H1 (cell line): Measurements from ENCODE around the gene MRPL19. TPM values are rescaled to one million over a fixed set of nuclear protein-coding genes. Genes with fewer than 3 reads are reported as not detected.

Experiments
- CTCF ChIA-PET: fragments of 300-600 bp; sonication (Branson Sonifier 250); formaldehyde crosslinking; loops from one replicate; lab custom pipeline; 2021; ENCODE audit not compliant: partially characterized antibody; lab: Charles Lee
- POLR2A ChIA-PET: fragments of 300-600 bp; sonication (Branson Sonifier 250); formaldehyde crosslinking; loops from one replicate; lab custom pipeline; 2021; ENCODE audit warnings: inconsistent platforms; ENCODE audit not compliant: partially characterized antibody; lab: Charles Lee
- DNase-seq, 2 experiments: peaks; one replicate each; pipeline versions ENCODE4 v3.0.0 to v3.0.0-alpha.2; 2010 to 2022; ENCODE audit warnings: low spot score in 2 of 2, low read depth in 1 of 2, mixed read lengths in 1 of 2
- FAIRE-seq: peaks from 2 replicates; lab custom pipeline; 2011; peaks lifted over from hg19 to GRCh38; lab: Jason Lieb, UNC
- H2AFZ ChIP-seq: 2 replicates; pipeline ENCODE4 v1.8.1; 2012; ENCODE audit warnings: low read length, inconsistent platforms
- H2AK5ac ChIP-seq: 2 replicates; pipeline ENCODE4 v1.6.1; 2013; ENCODE audit warnings: low read depth, low read length
- H2BK120ac ChIP-seq: replicated peaks from 2 replicates; pipeline ENCODE3; 2013; ENCODE audit warnings: low read depth, low read length, inconsistent platforms
- H2BK12ac ChIP-seq: 2 replicates; pipeline ENCODE4 v1.6.1; 2013; ENCODE audit warnings: low read depth, low read length
- H2BK15ac ChIP-seq: 2 replicates; pipeline ENCODE4 v1.6.1; 2013; ENCODE audit warnings: low read length
- H2BK20ac ChIP-seq: 2 replicates; pipeline ENCODE4 v1.6.1; 2013; ENCODE audit warnings: low read length
- H2BK5ac ChIP-seq: 2 replicates; pipeline ENCODE4 v1.6.1; 2013; ENCODE audit warnings: low read depth, low read length
- H3K14ac ChIP-seq: 2 replicates; pipeline ENCODE4 v1.6.1; 2013; ENCODE audit warnings: inconsistent platforms; ENCODE audit not compliant: insufficient read length
- H3K18ac ChIP-seq: 2 replicates; pipeline ENCODE4 v1.6.1; 2013; ENCODE audit warnings: low read length; ENCODE audit errors: extremely low read depth
- H3K23ac ChIP-seq: 2 replicates; pipeline ENCODE4 v1.6.1; 2013; ENCODE audit warnings: inconsistent platforms; ENCODE audit not compliant: insufficient read length
- H3K23me2 ChIP-seq: 2 replicates; pipeline ENCODE4 v1.6.1; 2013; ENCODE audit warnings: low read depth, low read length
- H3K27ac ChIP-seq: 2 replicates; pipeline ENCODE4 v1.6.1; 2011; ENCODE audit warnings: low read depth, low read length, inconsistent platforms
- H3K27me3 ChIP-seq, 4 experiments: replicated peaks in 1 of 4; 1 replicate in 1 of 4; 2 replicates in 3 of 4; pipeline versions ENCODE4 v1.6.1 to v1.8.1; 2011 to 2013; ENCODE audit warnings: low read length in 3 of 4, mild to moderate bottlenecking in 3 of 4, inconsistent platforms in 2 of 4, mixed read lengths in 2 of 4, moderate library complexity in 1 of 4; ENCODE audit not compliant: control insufficient read depth in 3 of 4, insufficient read depth in 3 of 4; ENCODE audit errors: extremely low read depth in 1 of 4
- H3K36me3 ChIP-seq, 4 experiments: 2 replicates each; pipeline versions ENCODE4 v1.6.1 to v1.8.1; 2011 to 2013; ENCODE audit warnings: mild to moderate bottlenecking in 4 of 4, low read length in 3 of 4, moderate library complexity in 2 of 4, control low read depth in 1 of 4, inconsistent platforms in 1 of 4; ENCODE audit not compliant: insufficient read depth in 4 of 4, control insufficient read depth in 2 of 4
- H3K4ac ChIP-seq: replicated peaks from 2 replicates; pipeline ENCODE3; 2013; ENCODE audit warnings: low read length, low read depth, mixed read lengths, inconsistent platforms; ENCODE audit not compliant: insufficient read length
- H3K4me1 ChIP-seq, 4 experiments: replicated peaks in 1 of 4; 1 replicate in 1 of 4; 2 replicates in 3 of 4; pipeline versions ENCODE4 v1.6.1 to v1.8.1; 2011 to 2013; ENCODE audit warnings: low read length in 3 of 4, inconsistent platforms in 2 of 4, mixed read lengths in 1 of 4; ENCODE audit not compliant: insufficient read depth in 4 of 4, control insufficient read depth in 3 of 4
- H3K4me2 ChIP-seq, 2 experiments: 2 replicates each; pipeline versions ENCODE4 v1.6.1 to v1.8.1; 2011 to 2013; ENCODE audit warnings: low read depth in 2 of 2, low read length in 2 of 2, control low read depth in 1 of 2, inconsistent platforms in 1 of 2, mild to moderate bottlenecking in 1 of 2; ENCODE audit not compliant: insufficient read depth in 1 of 2
- H3K4me3 ChIP-seq, 4 experiments: fragments of 200-600, 300-600 bp in 1 of 4; sonication (generic), shearing (Covaris generic), sonication (Bioruptor Twin) in 1 of 4; 2 replicates each; pipeline versions ENCODE4 v1.5.1 to v1.8.1; 2011 to 2016; ENCODE audit warnings: low read length in 4 of 4, low read depth in 3 of 4, control low read depth in 2 of 4, inconsistent platforms in 2 of 4, mild to moderate bottlenecking in 2 of 4, mixed read lengths in 1 of 4, moderate library complexity in 1 of 4; ENCODE audit not compliant: insufficient read depth in 2 of 4; ENCODE audit errors: extremely low read depth in 1 of 4
- H3K56ac ChIP-seq: replicated peaks from 2 replicates; pipeline ENCODE3; 2013; ENCODE audit warnings: low read depth, mild to moderate bottlenecking, mixed read lengths, low read length, inconsistent platforms; ENCODE audit not compliant: insufficient read length
- H3K79me1 ChIP-seq: 2 replicates; pipeline ENCODE4 v1.6.1; 2013; ENCODE audit warnings: low read depth, low read length, control low read depth
- H3K79me2 ChIP-seq, 2 experiments: 2 replicates each; pipeline versions ENCODE4 v1.6.1 to v1.8.1; 2012 to 2013; ENCODE audit warnings: low read length in 2 of 2, mild to moderate bottlenecking in 2 of 2, inconsistent platforms in 1 of 2; ENCODE audit not compliant: insufficient read depth in 2 of 2, control insufficient read depth in 1 of 2
- H3K9ac ChIP-seq, 4 experiments: replicated peaks in 1 of 4; 1 replicate in 1 of 4; 2 replicates in 3 of 4; pipeline versions ENCODE4 v1.6.1 to v1.8.1; 2011 to 2013; ENCODE audit warnings: low read depth in 3 of 4, low read length in 3 of 4, control low read depth in 2 of 4, mild to moderate bottlenecking in 2 of 4, moderate library complexity in 2 of 4, inconsistent platforms in 1 of 4; ENCODE audit errors: extremely low read depth in 1 of 4
- H3K9me3 ChIP-seq, 2 experiments: 2 replicates each; pipeline versions ENCODE4 v1.6.1 to v1.8.1; 2012 to 2013; ENCODE audit warnings: mild to moderate bottlenecking in 2 of 2, moderate library complexity in 2 of 2, control low read depth in 1 of 2, inconsistent platforms in 1 of 2, low read depth in 1 of 2, low read length in 1 of 2, mixed read lengths in 1 of 2; ENCODE audit not compliant: insufficient read depth in 2 of 2
- H4K20me1 ChIP-seq, 2 experiments: replicated peaks in 1 of 2; 2 replicates each; pipeline versions ENCODE3 to v1.8.1; 2011 to 2013; ENCODE audit warnings: inconsistent platforms in 2 of 2, low read length in 2 of 2, mild to moderate bottlenecking in 1 of 2; ENCODE audit not compliant: insufficient read depth in 2 of 2, control insufficient read depth in 1 of 2
- H4K5ac ChIP-seq: 2 replicates; pipeline ENCODE4 v1.6.1; 2013; ENCODE audit warnings: low read length, low read depth, mixed read lengths, inconsistent platforms; ENCODE audit not compliant: insufficient read length
- H4K8ac ChIP-seq: 2 replicates; pipeline ENCODE4 v1.8.0; 2013; ENCODE audit warnings: mild to moderate bottlenecking, moderate library complexity, low read length, inconsistent platforms; ENCODE audit not compliant: insufficient read depth; ENCODE audit errors: extremely low read depth
- H4K91ac ChIP-seq: replicated peaks from 2 replicates; pipeline ENCODE3; 2013; ENCODE audit warnings: low read length, mixed read lengths, inconsistent platforms; ENCODE audit not compliant: insufficient read length
- GABPA ChIP-seq: IDR thresholded peaks from 2 replicates; pipeline ENCODE4 v1.6.1; 2011; ENCODE audit warnings: mild to moderate bottlenecking, low read length, moderate library complexity, borderline replicate concordance; ENCODE audit not compliant: insufficient read depth
- GTF2F1 ChIP-seq: IDR thresholded peaks from 2 replicates; pipeline ENCODE4 v1.6.1; 2012; ENCODE audit warnings: low read depth, low read length, improper control_type of control experiment, borderline replicate concordance
- KDM5A ChIP-seq: fragments of 200-600 bp; IDR thresholded peaks from 2 replicates; pipeline ENCODE4 v1.7.1; 2012; ENCODE audit warnings: mild to moderate bottlenecking, low read length, inconsistent platforms, mixed read lengths
- POLR2A ChIP-seq, 2 experiments: IDR thresholded peaks; 1 replicate in 1 of 2; 2 replicates in 1 of 2; pipeline ENCODE4 v1.6.1; 2011; ENCODE audit warnings: low read depth in 2 of 2, low read length in 2 of 2, mild to moderate bottlenecking in 2 of 2; ENCODE audit errors: control extremely low read depth in 1 of 2
- SIX5 ChIP-seq: IDR thresholded peaks from 2 replicates; pipeline ENCODE4 v1.6.1; 2011; ENCODE audit warnings: mild to moderate bottlenecking, low read depth, low read length
- SUZ12 ChIP-seq: fragments of 200-600 bp; sonication (generic); IDR thresholded peaks from 2 replicates; pipeline ENCODE4 v1.6.1; 2012; ENCODE audit warnings: mild to moderate bottlenecking, inconsistent platforms, low read length, moderate library complexity, mixed read lengths
- TEAD4 ChIP-seq: IDR thresholded peaks from 2 replicates; pipeline ENCODE4 v1.6.1; 2012; ENCODE audit warnings: low read depth, low read length, inconsistent platforms, mixed read lengths
- WGBS, 2 experiments: shearing (Covaris generic) in 1 of 2; methylation state at CpG; one replicate each; pipeline versions ENCODE4 v1.1.6 to v1.1.7; 2013 to 2015; ENCODE audit warnings: low lambda C conversion rate in 2 of 2, mixed read lengths in 2 of 2, inconsistent platforms in 1 of 2, low coverage in 1 of 2, missing lambda C conversion rate in 1 of 2; ENCODE audit not compliant: insufficient replicate concordance in 2 of 2, insufficient coverage in 1 of 2, insufficient read length in 1 of 2; ENCODE audit errors: extremely low coverage in 1 of 2, missing lambda C conversion rate in 1 of 2; 5-methylcytosine and 5-hydroxymethylcytosine counted together
- long read RNA-seq, 2 experiments: library from RNA in 1 of 2; library from capped mRNA in 1 of 2; stranded (forward); transcript quantifications; one replicate each; pipeline ENCODE4 v2.0.0, GENCODE V29; 2021; ENCODE audit warnings: inconsistent platforms in 1 of 2
- polyA minus RNA-seq, 3 experiments: library from RNA; depleted of rRNA, polyadenylated mRNA; stranded (reverse); fragments of >200 nt; gene quantifications; 1 replicate in 2 of 3; 2 replicates in 1 of 3; pipeline ENCODE4 v1.2.3, GENCODE V29; 2011
- polyA plus RNA-seq, 7 experiments: library from polyadenylated mRNA; depleted of rRNA in 3 of 7; stranded (reverse) in 5 of 7; unstranded in 2 of 7; fragments of >200 nt in 5 of 7; fragments of 200-250 nt in 2 of 7; gene quantifications; 1 replicate in 5 of 7; 2 replicates in 1 of 7; 4 replicates in 1 of 7; pipeline versions ENCODE4 v1.2.1 to v1.2.3, GENCODE V29; 2011 to 2013; ENCODE audit warnings: missing spikeins in 2 of 7, mixed read lengths in 2 of 7
- total RNA-seq: library from RNA; stranded (reverse); fragmentation: NEBNext Ultra II Directional; extraction: Animal tissue kit (Norgen Biotek cat#: 25700); gene quantifications from 2 replicates; pipeline ENCODE4 v1.2.1, GENCODE V29; 2021

MRPL19 gene
- 71.5 and 75.2 TPM in 2 replicates for total RNA-seq
- polyA plus RNA-seq (2011; rRNA removed), result 10.2 and 18.1 TPM in 2 replicates
- 26.7 TPM for polyA plus RNA-seq (2011; cell fraction: cytosol; rRNA removed)
- polyA plus RNA-seq (2011; cell fraction: nucleus; rRNA removed), result 11.4 TPM
- polyA plus RNA-seq (2012, experiment 1 of 2), result 26.7 to 57.4 TPM (median 33.7 TPM) in 4 replicates
- polyA plus RNA-seq (2012, experiment 2 of 2), result 16.7 TPM
- polyA plus RNA-seq (2013, experiment 1 of 2), result 32.6 TPM
- polyA plus RNA-seq (2013, experiment 2 of 2), result 32.4 TPM
- polyA minus RNA-seq (2011; rRNA and poly(A)+ RNA removed), result 20.7 and 22.7 TPM in 2 replicates
- polyA minus RNA-seq (2011; cell fraction: cytosol; rRNA and poly(A)+ RNA removed), result 22.7 TPM
- polyA minus RNA-seq (2011; cell fraction: nucleus; rRNA and poly(A)+ RNA removed), result 85.0 TPM
- long read RNA-seq, experiment 1, transcript MRPL19-202 (6 exons, 3,479 nt), result major isoform, 49 of 97 reads
- long read RNA-seq, experiment 1, transcript MRPL19-205 (5 exons, 744 nt), result minor isoform, 10 of 97 reads
- long read RNA-seq, experiment 1, partial matches to known transcripts, result 26 of 97 reads
- long read RNA-seq, experiment 1, other reads (novel, unspliced or antisense), result 11 of 97 reads
- long read RNA-seq, experiment 2, transcript MRPL19-205 (5 exons, 744 nt), result minor isoform, 13 of 156 reads
- long read RNA-seq, experiment 2, transcript MRPL19-202 (6 exons, 3,479 nt), result major isoform, 131 of 156 reads
- long read RNA-seq, experiment 2, partial matches to known transcripts, result 6 of 156 reads
- long read RNA-seq, experiment 2, other reads (novel, unspliced or antisense), result 5 of 156 reads

GRCh38 chr2:75646583-75647425, at the start of gene MRPL19:
Gene MRPL19, plus strand, starts transcription at chr2:75646783. Its CDS starts 25 bp downstream, at chr2:75646808.
- Histone ChIP-seq H2AK5ac (no peak within 1 kb of the TSS), H3K79me2 (peaks cover 0 to 28% of the 10 kb centered on the region in 2 experiments; a peak in 2 of 4 replicates), H3K4me1 (no peaks in the 10 kb centered on the region), H3K23ac (no peak within 1 kb of the TSS), H2BK5ac (peak within 1 kb of the TSS; percentile 82; the same call in 1 of the 2 replicates), H3K36me3 (peaks cover 0 to 32% (median 15%) of the 10 kb centered on the region in 4 experiments; a peak in 5 of 8 replicates), H3K56ac (peak within 1 kb of the TSS; percentile 89), H2BK20ac (0 out of 2 replicates have a peak within 1 kb of the TSS, but pooled peaks have one; percentile 56), H4K8ac (peak within 1 kb of the TSS; percentile 95), H3K4me3 (peak within 1 kb of the TSS; percentile 93 to 97 (median 95)), H3K79me1 (peaks cover 6% of the 10 kb centered on the region), H3K4ac (peak within 1 kb of the TSS; percentile 9), H3K23me2 (0 out of 2 replicates have a peak, but pooled peaks cover 3% of the 10 kb centered on the region), H2BK120ac (no peak within 1 kb of the TSS), H3K18ac (peak within 1 kb of the TSS; percentile 64), H3K27ac (peak within 1 kb of the TSS; percentile 81), H2BK12ac (no peak within 1 kb of the TSS; the same call in 1 of the 2 replicates), H3K4me2 (peak within 1 kb of the TSS; percentile 48 to 71), H4K20me1 (peaks cover 0 to 2% of the 10 kb centered on the region in 2 experiments), H2AFZ (peak within 1 kb of the TSS; percentile 99), H3K27me3 (no peaks in the 10 kb centered on the region), H4K5ac (peak within 1 kb of the TSS; percentile 59), H4K91ac (peak within 1 kb of the TSS; percentile 25), H3K9me3 (no peaks in the 10 kb centered on the region), H3K14ac (peak within 1 kb of the TSS; percentile 50), H2BK15ac (no peak within 1 kb of the TSS), H3K9ac (peak within 1 kb of the TSS; percentile 71 to 90 (median 84))
- WGBS, 2 experiments, result 1% methylated on average over 49 of the region's 60 CpGs; no CpG with 5 or more reads in 1 of the 2 experiments
- POLR2A ChIA-PET, result interaction anchor here (0.7 to 2.3 kb wide), 6 partner anchors 10 to 63 kb away, joined by 3 to 11 read pairs (median 4); partner anchors contain the start of gene GCFC2
- CTCF ChIA-PET, result interaction anchor here (0.7 to 1.3 kb wide), 7 partner anchors 9 to 61 kb away, joined by 3 to 4 read pairs (median 3); no protein-coding TSS in a partner anchor
- DNase-seq, result peak; percentile 44 to 78
- peak; percentile 13 for FAIRE-seq
- TF ChIP-seq SIX5 (peak; percentile 74), TEAD4 (peak; percentile 72; the same call in 1 of the 2 replicates), KDM5A (0 out of 2 replicates have a peak, but pooled peaks have one; percentile 41), GABPA (no peak), SUZ12 (no peak), GTF2F1 (no peak), POLR2A (IDR thresholded peaks at IDR 0.05; ENCODE audit: control extremely low read depth in 1 of 2, low read depth in 2 of 2, low read length in 2 of 2) (peak; percentile 78 to 84)
